Stimulated activated naive CD4-positive, alpha-beta T cell treated with Interleukin-2 at 50 U/mL for 16 hours (primary cell): ENCODE data around the gene PMEPA1.

Source experiments
- DNase-seq: peaks from one replicate; lab custom pipeline; 2025; lab: John Stamatoyannopoulos, UW

Gene PMEPA1

GRCh38 chr20:57676589-57677583 is 32.9 kb downstream of the PMEPA1 start:
- no peak for DNase-seq

DNA sequence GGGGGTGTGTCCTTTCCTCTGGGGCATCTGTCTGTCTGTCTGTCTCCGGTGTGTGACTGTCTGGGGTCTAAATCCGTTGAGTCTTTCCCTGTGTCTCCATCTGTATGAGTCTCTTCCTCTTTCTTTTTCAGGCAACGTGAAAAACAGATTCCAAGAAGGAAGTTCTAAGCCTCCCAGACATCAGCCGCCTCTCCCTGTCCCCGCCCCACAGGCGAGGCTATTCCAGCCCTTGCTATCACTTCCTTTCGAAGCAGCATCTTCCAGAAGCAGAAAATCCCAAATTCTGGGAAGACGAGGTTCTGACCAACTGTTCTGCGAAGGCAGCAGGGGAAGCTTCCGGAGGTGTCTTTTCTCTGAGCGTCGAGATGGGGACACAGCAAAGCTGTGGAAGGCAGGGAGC is 34.0 kb downstream of the PMEPA1 start:
- DNase-seq = no peak

GRCh38 chr20:57672953-57673575 is 36.8 kb downstream of the PMEPA1 start:
- DNase-seq = no peak

- no peak for DNase-seq
Observed at GRCh38 chr20:57672164-57672563, 37.7 kb downstream of the PMEPA1 start.

GRCh38 chr20:57671662-57672061 is 38.2 kb downstream of the PMEPA1 start:
- no peak for DNase-seq

- no peak for DNase-seq
Observed at GRCh38 chr20:57671072-57671391, 38.8 kb downstream of the PMEPA1 start.

DNA sequence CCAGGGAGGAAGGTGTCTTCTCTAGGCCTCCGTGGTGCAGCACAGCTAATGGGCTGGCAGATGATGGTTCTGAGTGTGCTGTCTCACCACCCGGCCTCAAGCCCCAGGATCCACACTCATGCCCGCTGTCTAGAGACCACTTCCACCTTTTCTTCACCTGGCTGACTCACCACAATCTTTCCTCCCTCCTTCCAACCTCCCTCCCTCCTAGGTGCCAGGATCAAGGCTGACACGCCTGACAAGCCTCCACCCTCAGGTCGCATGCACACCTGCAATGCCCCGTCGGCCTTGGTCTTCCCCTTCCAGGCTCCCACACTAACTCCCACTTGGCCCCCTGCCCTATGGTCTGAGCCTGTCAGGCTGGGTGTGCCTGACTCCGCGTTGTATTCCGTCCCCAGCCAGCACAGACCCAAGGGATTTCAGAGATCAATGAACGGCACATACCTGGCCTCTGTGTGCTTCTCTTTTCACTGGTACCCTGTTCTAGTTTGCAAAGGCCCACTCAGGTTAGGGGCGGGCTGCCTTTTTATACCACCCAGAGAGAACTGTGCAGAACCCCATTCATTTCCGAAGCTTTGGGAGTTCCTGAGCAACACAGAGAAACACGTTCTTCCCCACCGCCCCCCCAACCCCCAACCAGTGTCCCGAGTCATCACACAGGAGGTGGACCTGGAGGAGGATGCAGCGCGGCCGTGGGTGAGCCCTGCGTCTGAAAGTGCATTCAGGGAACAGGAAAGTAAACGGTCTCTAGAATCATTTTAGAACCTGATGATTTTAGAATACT is 39.3 kb downstream of the PMEPA1 start:
- DNase-seq = no peak

DNA sequence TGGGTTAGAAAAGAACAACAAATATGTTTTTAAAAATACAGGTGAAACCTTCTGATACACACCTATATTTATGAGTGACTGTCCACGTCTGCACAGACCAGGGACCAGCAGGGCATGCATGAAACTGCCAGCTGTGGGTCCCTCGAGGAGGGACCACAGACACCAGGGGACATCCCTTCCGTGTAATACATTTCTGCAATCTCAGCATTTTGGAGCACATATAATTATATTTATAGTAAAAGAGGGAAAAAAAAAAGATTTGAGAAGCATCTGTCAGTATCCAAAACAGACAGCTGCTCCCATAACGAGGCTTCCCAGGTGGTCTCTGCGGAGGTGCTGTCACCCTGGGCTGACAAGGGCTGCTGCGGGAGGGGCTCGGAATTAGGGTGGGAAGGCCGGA is 40.2 kb downstream of the PMEPA1 start:
- DNase-seq = no peak

DNA sequence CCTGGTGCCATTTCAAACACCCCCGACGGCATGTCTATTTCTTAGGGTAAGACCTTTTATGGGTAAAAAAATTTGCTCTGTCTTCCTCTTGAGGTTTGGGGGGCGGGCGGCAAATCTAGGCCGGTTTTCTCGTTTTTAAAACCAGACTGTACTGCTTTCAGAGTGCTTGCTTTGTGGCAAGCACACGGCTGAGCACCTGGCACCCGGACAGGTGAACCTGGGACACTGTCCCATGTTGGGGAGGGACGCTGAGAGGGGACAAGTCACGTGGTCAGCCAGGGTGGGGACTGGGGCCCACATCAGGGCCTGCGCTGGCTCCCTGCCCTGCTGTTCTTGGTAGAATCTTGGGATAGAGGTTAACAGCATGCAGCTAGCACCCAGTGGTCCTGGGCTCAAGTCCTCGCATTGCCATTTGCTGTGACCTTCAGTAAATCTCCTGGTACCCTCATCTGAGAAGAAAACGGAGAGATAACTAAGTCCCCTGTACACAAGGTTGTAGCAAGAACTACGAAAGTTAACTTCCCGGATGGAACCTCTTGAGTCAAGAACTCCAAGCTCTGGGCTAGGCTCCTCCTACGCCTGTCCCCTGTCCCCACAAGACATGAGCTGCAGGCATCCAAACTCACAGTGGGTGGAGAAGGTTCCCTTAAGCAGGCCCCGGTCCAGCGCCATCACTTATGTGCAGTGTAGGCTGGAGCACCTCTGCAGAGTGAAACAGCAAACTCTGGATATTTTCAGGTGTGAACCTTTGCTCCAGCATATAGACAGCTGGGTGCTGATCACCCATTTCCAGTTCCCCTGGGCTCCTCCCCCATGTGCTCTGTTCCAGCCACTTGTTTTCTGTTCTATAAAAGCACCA is 41.7 kb downstream of the PMEPA1 start:
- no peak for DNase-seq

GRCh38 chr20:57667388-57667787 is 42.4 kb downstream of the PMEPA1 start:
- DNase-seq = no peak

- DNase-seq = no peak
Observed at GRCh38 chr20:57666834-57667157, 43.0 kb downstream of the PMEPA1 start.

GRCh38 chr20:57666106-57666833 is 43.5 kb downstream of the PMEPA1 start:
- no peak for DNase-seq

- no peak for DNase-seq
Observed at GRCh38 chr20:57665589-57665971, 44.2 kb downstream of the PMEPA1 start.

GRCh38 chr20:57664924-57665588 is 44.8 kb downstream of the PMEPA1 start:
- no peak for DNase-seq

DNA sequence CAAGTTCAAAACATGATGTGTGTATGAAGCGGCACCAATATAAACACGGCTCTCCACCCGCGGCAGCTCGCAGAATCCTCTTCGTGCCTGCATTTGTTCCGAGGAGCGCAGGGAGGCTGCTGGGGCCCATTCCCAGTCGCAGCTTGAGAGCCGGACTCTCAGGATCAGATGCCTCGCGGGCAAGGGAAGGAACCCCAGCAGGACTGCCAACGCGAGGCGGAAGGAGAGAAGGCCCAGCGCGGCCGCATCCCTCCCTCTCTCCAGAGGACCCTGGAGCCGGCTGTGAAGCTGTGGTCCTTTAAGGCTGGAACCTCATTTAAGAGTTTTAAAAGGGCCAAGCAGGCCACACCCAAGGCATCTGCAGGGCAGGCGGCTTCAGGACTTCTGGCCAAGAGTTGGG is 45.3 kb downstream of the PMEPA1 start:
- no peak for DNase-seq

DNA sequence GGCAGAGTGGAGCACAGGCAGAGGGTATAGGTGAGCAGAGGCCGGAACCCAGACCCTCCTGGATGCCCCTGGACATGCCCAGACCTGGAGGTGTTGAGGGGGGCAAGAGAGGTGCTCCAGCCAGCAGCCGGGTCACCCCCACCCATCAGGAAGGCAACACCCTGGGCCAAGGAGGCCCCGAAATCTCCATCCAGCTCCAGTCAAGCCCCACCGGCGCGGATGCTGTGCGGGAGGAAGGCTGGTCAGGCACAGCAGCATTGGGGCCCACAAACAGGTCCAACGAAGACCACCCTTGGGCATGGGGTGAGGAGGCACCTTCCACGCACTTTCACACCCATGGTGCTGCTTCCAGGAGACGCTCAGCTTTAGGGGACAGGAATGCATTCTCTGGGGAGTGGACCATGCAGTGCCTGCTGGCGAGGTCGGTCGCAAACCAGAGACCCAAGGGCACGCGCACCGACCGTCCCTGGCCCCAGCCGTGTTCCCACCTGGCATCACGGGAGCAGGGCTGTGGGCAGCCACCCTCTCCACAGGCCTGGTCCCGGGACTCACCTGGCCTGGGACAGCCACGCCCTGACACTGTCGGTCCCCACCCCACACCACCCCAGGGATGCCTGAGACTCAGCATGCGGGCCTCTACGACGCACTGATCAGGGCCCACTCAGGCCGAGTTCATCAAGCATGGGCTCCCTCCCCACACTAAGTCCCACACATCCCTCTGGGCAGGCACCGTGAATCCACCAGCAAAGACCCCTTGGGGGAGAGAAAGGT is 45.9 kb downstream of the PMEPA1 start:
- no peak for DNase-seq

DNA sequence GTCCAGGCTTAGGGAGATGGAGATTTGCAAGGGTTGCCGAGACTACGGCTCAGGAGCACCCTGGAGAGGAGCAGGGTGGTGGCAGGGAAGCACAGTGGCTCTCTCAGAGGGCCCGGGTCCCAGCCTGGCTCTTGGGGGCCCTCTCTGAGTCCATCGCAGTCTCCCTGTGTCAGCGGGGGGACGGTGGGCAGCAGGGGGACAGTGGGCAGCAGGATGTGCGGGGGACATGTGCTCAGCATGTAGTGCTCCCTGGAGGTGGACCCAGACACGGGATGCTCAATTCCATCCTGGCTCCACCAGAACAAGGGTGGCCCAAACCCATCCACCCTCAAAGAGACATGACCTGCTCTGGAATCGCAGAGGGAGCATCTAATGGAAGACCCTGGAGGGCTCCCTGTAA is 46.6 kb downstream of the PMEPA1 start:
- no peak for DNase-seq

- no peak for DNase-seq
Observed at GRCh38 chr20:57662456-57663240, 47.2 kb downstream of the PMEPA1 start.
